GM23248 (cell line): ENCODE data around the gene CHD3.

Source experiments
- EZH2 ChIP-seq: fragments of 200-600 bp; sonication (generic); IDR thresholded peaks from 2 replicates; pipeline ENCODE4 v1.6.1; 2018; ENCODE audit warnings: antibody characterized with exemption, mild to moderate bottlenecking; ENCODE audit not compliant: insufficient read depth, poor library complexity, severe bottlenecking
- EZH2phosphoT487 ChIP-seq: fragments of 200-600 bp; sonication (generic); IDR thresholded peaks from 2 replicates; pipeline ENCODE4 v1.6.1; 2018; ENCODE audit warnings: antibody characterized with exemption, moderate library complexity, mild to moderate bottlenecking, low read depth; ENCODE audit not compliant: insufficient read depth

- TF ChIP-seq EZH2 (no peak), EZH2phosphoT487 (no peak)
Observed at GRCh38 chr17:7950578-7950977, 62.0 kb downstream of the CHD3 start.
